Measurements from ENCODE around the gene NOP58.

Gene NOP58

GRCh38 chr2:202327858-202328257 is 62.3 kb downstream of the NOP58 start:
- no peak overlapping the region for H3K27ac ChIP-seq
- intact Hi-C loops (cut with DNase I; ENCODE audit: low total_unique reads) = no loop called here

GRCh38 chr2:202335791-202336467 is 70.4 kb downstream of the NOP58 start:
- Histone ChIP-seq H3K27ac (no peak overlapping the region), H3K4me1 (no peaks in the 10 kb centered on the region), H3K36me3 (peaks cover 0 to 5% (median 0%) of the 10 kb centered on the region in 3 donors), H3K27me3 (no peaks in the 10 kb centered on the region), H3K9me3 (no peaks in the 10 kb centered on the region), H3K4me3 (no peak overlapping the region)
- no peak for DNase-seq
- intact Hi-C loops (cut with DNase I; ENCODE audit: low total_unique reads) = no loop called here
- no peak for TF ChIP-seq CTCF (IDR thresholded peaks at IDR 0.05)

More at GRCh38 chr2:202327858-202328257, 62.3 kb downstream of the NOP58 start:
- Histone ChIP-seq H3K27me3 (no peaks in the 10 kb centered on the region), H3K4me3 (no peak overlapping the region), H3K36me3 (peaks cover 3 to 22% (median 12%) of the 10 kb centered on the region in 3 donors), H3K4me1 (no peaks in the 10 kb centered on the region), H3K9me3 (no peaks in the 10 kb centered on the region)
- no peak for TF ChIP-seq CTCF (IDR thresholded peaks at IDR 0.05)
- no peak for DNase-seq

- Histone ChIP-seq H3K4me3 (no peak overlapping the region), H3K9me3 (no peaks in the 10 kb centered on the region), H3K27me3 (no peaks in the 10 kb centered on the region), H3K4me1 (no peaks in the 10 kb centered on the region), H3K27ac (no peak overlapping the region), H3K36me3 (peaks cover 0 to 5% (median 0%) of the 10 kb centered on the region in 3 donors)
- intact Hi-C loops (cut with DNase I; ENCODE audit: low total_unique reads) = no loop called here
- DNase-seq = no peak
- no peak for TF ChIP-seq CTCF (IDR thresholded peaks at IDR 0.05)
These were observed 71.6 kb downstream of the NOP58 start for GRCh38 chr2:202337151-202337550.

GRCh38 chr2:202337706-202338346 is 72.3 kb downstream of the NOP58 start:
- TF ChIP-seq CTCF (IDR thresholded peaks at IDR 0.05) = no peak
- Histone ChIP-seq H3K4me1 (no peaks in the 10 kb centered on the region), H3K9me3 (no peaks in the 10 kb centered on the region), H3K27ac (no peak overlapping the region), H3K36me3 (peaks cover 0 to 5% (median 0%) of the 10 kb centered on the region in 3 donors), H3K27me3 (no peaks in the 10 kb centered on the region), H3K4me3 (no peak overlapping the region)
- intact Hi-C loops (cut with DNase I; ENCODE audit: low total_unique reads) = no loop called here
- DNase-seq = no peak

- Histone ChIP-seq H3K9me3 (no peaks in the 10 kb centered on the region), H3K27me3 (no peaks in the 10 kb centered on the region), H3K36me3 (peaks cover 0 to 5% (median 0%) of the 10 kb centered on the region in 3 donors), H3K4me1 (no peaks in the 10 kb centered on the region), H3K4me3 (no peak overlapping the region), H3K27ac (no peak overlapping the region)
- no peak for TF ChIP-seq CTCF (IDR thresholded peaks at IDR 0.05)
- no peak for DNase-seq
- intact Hi-C loops (cut with DNase I; ENCODE audit: low total_unique reads) = no loop called here
These were observed 73.7 kb downstream of the NOP58 start for GRCh38 chr2:202339071-202339870.

Data from tibial artery (tissue), 4 donors.